ENCODE results near the gene EGFR.

EGFR gene

GRCh38 chr7:55070271-55070743, 51.5 kb downstream of the EGFR start:
- Histone ChIP-seq H3K27ac (ENCODE audit: low read depth, low read length, poor library complexity, severe bottlenecking) (no peak overlapping the region), H3K27me3 (ENCODE audit: insufficient read depth, low read length) (peaks cover 9% of the 10 kb centered on the region; the same call in 1 of the 2 replicates), H3K4me2 (ENCODE audit: low read length) (no peak overlapping the region), H3K36me3 (ENCODE audit: insufficient read depth, low read length) (no peaks in the 10 kb centered on the region), H3K9me3 (ENCODE audit: low read length) (no peaks in the 10 kb centered on the region), H3K9ac (ENCODE audit: low read length) (no peak overlapping the region), H4K20me1 (ENCODE audit: insufficient read depth, low read length) (no peaks in the 10 kb centered on the region), H3K4me1 (ENCODE audit: insufficient read depth, low read length, severe bottlenecking) (no peaks in the 10 kb centered on the region), H3K4me3 (ENCODE audit: low read depth, low read length, poor library complexity, severe bottlenecking) (no peak overlapping the region), H2AFZ (ENCODE audit: low read length) (no peak overlapping the region), H3F3A (ENCODE audit: insufficient read depth, low read length) (no peaks in the 10 kb centered on the region), H3K79me2 (ENCODE audit: insufficient read depth, low read length) (no peaks in the 10 kb centered on the region), H3K9me2 (ENCODE audit: low read depth, low read length) (no peaks in the 10 kb centered on the region)
- TF ChIP-seq EZH2 (IDR thresholded peaks at IDR 0.05; ENCODE audit: borderline replicate concordance, low read length), result no peak
- TF ChIP-seq, protein P1, sequence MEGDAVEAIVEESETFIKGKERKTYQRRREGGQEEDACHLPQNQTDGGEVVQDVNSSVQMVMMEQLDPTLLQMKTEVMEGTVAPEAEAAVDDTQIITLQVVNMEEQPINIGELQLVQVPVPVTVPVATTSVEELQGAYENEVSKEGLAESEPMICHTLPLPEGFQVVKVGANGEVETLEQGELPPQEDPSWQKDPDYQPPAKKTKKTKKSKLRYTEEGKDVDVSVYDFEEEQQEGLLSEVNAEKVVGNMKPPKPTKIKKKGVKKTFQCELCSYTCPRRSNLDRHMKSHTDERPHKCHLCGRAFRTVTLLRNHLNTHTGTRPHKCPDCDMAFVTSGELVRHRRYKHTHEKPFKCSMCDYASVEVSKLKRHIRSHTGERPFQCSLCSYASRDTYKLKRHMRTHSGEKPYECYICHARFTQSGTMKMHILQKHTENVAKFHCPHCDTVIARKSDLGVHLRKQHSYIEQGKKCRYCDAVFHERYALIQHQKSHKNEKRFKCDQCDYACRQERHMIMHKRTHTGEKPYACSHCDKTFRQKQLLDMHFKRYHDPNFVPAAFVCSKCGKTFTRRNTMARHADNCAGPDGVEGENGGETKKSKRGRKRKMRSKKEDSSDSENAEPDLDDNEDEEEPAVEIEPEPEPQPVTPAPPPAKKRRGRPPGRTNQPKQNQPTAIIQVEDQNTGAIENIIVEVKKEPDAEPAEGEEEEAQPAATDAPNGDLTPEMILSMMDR (IDR thresholded peaks at IDR 0.05; ENCODE audit: low read length), result no peak

DNA sequence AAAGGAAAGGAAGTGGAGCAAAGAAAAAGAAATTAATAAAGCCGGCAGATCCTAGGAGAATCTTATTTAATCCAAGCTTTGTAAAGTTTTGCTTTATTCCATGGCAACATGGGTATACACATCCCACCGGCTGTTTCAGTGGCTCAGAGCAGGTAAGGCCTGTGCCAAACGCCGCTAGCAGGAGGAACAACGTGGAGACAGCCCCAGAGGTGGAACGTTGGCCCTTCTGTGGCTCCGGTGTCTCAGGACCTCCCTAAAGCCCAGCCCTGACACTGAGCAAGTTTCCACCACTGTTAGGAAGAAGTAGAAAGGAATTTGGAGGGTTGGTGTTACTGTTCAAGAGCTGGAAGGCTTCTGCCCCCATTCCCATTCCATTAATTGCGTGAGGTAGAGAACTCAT, 52.0 kb downstream of the EGFR start:
- Histone ChIP-seq H3K9me2 (ENCODE audit: low read depth, low read length) (no peaks in the 10 kb centered on the region), H3K4me1 (ENCODE audit: insufficient read depth, low read length, severe bottlenecking) (no peaks in the 10 kb centered on the region), H3K27ac (ENCODE audit: low read depth, low read length, poor library complexity, severe bottlenecking) (no peak overlapping the region), H3K36me3 (ENCODE audit: insufficient read depth, low read length) (no peaks in the 10 kb centered on the region), H3K27me3 (ENCODE audit: insufficient read depth, low read length) (peaks cover 9% of the 10 kb centered on the region; the same call in 1 of the 2 replicates), H2AFZ (ENCODE audit: low read length) (no peak overlapping the region), H3K9ac (ENCODE audit: low read length) (no peak overlapping the region), H4K20me1 (ENCODE audit: insufficient read depth, low read length) (no peaks in the 10 kb centered on the region), H3K79me2 (ENCODE audit: insufficient read depth, low read length) (no peaks in the 10 kb centered on the region), H3F3A (ENCODE audit: insufficient read depth, low read length) (no peaks in the 10 kb centered on the region), H3K4me3 (ENCODE audit: low read depth, low read length, poor library complexity, severe bottlenecking) (no peak overlapping the region), H3K4me2 (ENCODE audit: low read length) (no peak overlapping the region), H3K9me3 (ENCODE audit: low read length) (no peaks in the 10 kb centered on the region)
- TF ChIP-seq, protein P1 (IDR thresholded peaks at IDR 0.05; ENCODE audit: low read length), result no peak
- no peak for TF ChIP-seq EZH2 (IDR thresholded peaks at IDR 0.05; ENCODE audit: borderline replicate concordance, low read length)

DNA sequence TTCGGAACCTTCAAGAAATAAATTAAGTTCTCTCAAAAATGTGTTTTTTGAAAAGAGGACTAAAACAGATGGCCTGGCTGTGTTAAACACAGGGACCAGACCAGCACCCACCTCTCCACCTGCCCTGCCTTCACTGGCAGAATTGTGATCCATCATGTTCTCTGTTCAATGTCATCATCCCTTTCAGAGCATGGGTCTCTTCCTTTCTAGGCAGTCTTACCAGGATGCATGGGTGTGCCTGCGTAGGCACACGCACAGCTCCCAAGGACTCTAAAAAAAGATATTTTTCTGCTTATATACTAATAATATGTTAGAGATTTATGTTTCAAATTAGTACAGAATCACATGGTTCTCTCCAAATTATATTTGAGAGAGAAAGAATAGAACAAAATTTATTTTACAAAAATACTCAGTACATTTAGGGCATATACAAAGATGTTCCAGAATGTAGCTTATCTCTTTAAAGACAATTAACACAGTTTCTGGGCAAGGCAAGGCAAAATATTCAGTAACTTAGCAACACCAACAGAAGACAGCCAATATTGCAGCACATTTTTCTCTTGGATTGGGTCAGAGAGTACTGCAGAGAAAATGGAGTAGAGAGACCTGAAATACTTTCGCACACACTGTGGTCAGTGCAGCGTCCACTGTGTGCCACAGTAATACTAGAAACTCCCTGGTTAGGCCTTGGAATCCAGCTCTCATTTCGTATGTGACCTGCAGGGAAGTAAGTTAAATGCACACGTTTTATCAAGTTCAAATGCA, 52.8 kb downstream of the EGFR start:
- Histone ChIP-seq H2AFZ (ENCODE audit: low read length) (no peak overlapping the region), H3K4me1 (ENCODE audit: insufficient read depth, low read length, severe bottlenecking) (no peaks in the 10 kb centered on the region), H3K36me3 (ENCODE audit: insufficient read depth, low read length) (no peaks in the 10 kb centered on the region), H3K4me2 (ENCODE audit: low read length) (no peak overlapping the region), H3K27ac (ENCODE audit: low read depth, low read length, poor library complexity, severe bottlenecking) (no peak overlapping the region), H3K9ac (ENCODE audit: low read length) (no peak overlapping the region), H3K79me2 (ENCODE audit: insufficient read depth, low read length) (no peaks in the 10 kb centered on the region), H3K9me3 (ENCODE audit: low read length) (no peaks in the 10 kb centered on the region), H4K20me1 (ENCODE audit: insufficient read depth, low read length) (no peaks in the 10 kb centered on the region), H3K27me3 (ENCODE audit: insufficient read depth, low read length) (peaks cover 9% of the 10 kb centered on the region; the same call in 1 of the 2 replicates), H3F3A (ENCODE audit: insufficient read depth, low read length) (no peaks in the 10 kb centered on the region), H3K9me2 (ENCODE audit: low read depth, low read length) (no peaks in the 10 kb centered on the region), H3K4me3 (ENCODE audit: low read depth, low read length, poor library complexity, severe bottlenecking) (no peak overlapping the region)
- no peak for TF ChIP-seq EZH2 (IDR thresholded peaks at IDR 0.05; ENCODE audit: borderline replicate concordance, low read length)
- TF ChIP-seq, protein P1 (IDR thresholded peaks at IDR 0.05; ENCODE audit: low read length), result no peak

All from OCI-LY1 (cell line).